Amniotic epithelial cell (primary cell): Measurements from ENCODE around the gene CEACAM19.
A peak's percentile ranks its signal among the peaks of the same experiment; 100 is the strongest.
"Not testable (repeated sequence)": the region's sequence is repeated elsewhere in the genome, so short reads cannot be mapped to it uniquely, and the experiment has no call there.

Experiments used
- DNase-seq: peaks from one replicate; pipeline ENCODE4 v3.0.0-alpha.2; 2010; ENCODE audit warnings: low read depth

Gene CEACAM19

GRCh38 chr19:44671400-44671799 is at the start of gene CEACAM19:
CEACAM19 (plus strand) TSS chr19:44671482; CDS start chr19:44671932, 450 bp downstream.
- no peak for DNase-seq

GRCh38 chr19:44623080-44623479 is 48.2 kb upstream of the CEACAM19 start:
- DNase-seq: no peak

DNA sequence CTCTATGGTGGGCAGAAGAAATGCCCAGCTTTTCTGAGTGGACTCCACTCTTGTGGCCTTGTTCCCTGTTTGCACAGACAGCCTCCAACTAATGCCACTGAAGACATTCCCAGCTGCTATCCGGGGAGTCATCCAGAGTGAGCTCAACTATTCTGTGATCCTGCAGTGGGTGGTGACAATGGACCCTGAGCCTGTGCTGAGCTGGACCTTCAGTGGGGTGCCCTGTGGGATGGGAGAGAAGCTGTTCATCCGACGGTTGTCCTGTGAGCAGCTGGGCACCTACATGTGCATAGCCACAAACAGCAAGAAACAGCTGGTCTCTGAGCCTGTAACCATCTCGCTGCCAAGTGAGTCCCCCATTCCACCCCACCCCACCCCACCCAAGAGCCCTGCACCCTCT is 47.7 kb upstream of the CEACAM19 start:
- no peak for DNase-seq

- no peak for DNase-seq
These were observed 46.4 kb upstream of the CEACAM19 start for GRCh38 chr19:44624840-44625354.

- DNase-seq: not testable (repeated sequence)
These were observed 45.6 kb upstream of the CEACAM19 start for GRCh38 chr19:44625637-44626036.

DNA sequence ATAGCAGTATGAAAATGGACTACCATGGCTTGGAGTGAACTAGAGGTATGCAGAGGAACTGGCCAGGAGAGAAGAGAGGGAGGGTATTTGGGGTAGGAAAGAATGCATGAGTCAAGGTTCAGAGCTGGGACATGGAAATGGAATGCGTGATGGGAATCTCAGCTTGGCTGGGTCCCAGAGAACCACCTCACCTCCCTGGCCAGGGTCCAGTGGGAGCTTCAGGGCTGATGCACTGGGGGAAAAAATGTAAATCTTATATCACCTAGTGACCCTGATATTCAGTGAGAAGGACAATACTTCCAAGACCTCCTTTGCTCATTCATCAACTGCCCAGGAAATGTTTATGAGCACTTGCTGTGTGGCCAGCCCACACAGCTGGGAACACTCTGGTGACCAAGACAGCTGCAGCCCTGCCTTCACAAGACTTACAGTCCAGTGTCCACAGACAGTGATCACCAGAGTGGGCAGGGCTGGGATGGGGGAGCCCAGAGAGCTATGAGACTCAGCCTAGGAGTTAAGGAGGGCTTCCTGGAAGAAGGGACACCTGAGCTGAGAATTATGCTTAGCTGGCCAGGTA is 45.1 kb upstream of the CEACAM19 start:
- peak; percentile 97 for DNase-seq

DNA sequence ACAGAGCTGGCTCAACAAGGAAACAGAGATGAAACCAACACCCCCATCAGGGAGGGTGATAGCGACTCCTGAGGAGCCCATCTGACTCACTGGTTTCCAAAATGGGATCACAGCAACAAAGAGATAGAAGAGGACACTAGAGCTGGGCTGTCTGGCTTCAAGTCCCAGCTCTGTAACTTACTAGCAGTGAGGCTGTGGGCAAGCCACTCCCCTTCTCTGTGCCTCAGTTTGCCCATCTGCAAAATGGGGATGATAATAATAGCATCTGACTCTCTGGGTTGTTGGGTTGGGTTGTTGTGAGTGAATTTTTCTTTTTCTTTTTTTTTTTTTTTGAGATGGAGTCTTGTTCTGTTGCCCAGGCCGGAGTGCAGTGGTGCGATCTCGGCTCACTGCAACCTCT is 43.7 kb upstream of the CEACAM19 start:
- DNase-seq: no peak

DNA sequence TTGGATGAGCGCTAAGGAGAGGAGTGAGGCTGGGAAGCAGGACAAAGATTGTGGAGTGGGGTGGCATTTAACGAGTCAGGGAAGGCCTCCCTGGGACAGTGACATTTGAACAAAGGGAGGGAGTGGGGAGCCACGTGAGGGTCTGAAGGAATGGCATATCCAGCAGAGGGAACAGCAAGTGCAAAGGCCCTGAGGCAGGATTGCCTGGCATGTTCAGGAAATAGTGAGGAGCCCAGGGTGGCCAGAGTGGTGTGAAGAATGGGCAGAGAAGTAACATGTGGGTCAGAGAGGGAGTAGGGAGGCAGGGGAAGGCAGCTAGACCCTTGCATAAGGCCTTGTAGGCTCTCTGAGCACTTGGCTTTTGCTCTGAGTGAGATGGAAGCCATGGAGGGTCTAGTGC is 42.5 kb upstream of the CEACAM19 start:
- DNase-seq: no peak

DNA sequence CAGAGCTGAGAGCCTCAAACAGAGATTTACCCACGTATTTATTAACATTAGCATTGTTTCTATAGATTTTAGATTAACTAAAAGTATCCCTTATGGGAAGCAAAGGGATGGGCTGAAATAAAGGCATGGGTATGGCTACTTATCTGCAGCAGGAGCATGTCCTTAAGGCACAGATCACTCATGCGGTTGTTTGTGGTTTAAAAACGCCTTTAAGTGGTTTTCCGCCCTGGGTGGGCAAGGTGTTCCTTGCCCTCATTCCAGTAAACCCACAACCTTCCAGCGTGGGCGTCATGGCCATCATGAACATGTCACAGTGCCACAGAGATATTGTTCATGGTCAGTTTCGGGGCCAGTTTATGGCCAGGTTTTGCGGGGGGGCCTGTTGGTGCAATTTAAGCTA is 39.7 kb upstream of the CEACAM19 start:
- DNase-seq: not testable (repeated sequence)

- not testable (repeated sequence) for DNase-seq
These were observed 37.2 kb upstream of the CEACAM19 start for GRCh38 chr19:44634058-44634457.

GRCh38 chr19:44634785-44635184 is 36.5 kb upstream of the CEACAM19 start:
- DNase-seq: no peak

DNA sequence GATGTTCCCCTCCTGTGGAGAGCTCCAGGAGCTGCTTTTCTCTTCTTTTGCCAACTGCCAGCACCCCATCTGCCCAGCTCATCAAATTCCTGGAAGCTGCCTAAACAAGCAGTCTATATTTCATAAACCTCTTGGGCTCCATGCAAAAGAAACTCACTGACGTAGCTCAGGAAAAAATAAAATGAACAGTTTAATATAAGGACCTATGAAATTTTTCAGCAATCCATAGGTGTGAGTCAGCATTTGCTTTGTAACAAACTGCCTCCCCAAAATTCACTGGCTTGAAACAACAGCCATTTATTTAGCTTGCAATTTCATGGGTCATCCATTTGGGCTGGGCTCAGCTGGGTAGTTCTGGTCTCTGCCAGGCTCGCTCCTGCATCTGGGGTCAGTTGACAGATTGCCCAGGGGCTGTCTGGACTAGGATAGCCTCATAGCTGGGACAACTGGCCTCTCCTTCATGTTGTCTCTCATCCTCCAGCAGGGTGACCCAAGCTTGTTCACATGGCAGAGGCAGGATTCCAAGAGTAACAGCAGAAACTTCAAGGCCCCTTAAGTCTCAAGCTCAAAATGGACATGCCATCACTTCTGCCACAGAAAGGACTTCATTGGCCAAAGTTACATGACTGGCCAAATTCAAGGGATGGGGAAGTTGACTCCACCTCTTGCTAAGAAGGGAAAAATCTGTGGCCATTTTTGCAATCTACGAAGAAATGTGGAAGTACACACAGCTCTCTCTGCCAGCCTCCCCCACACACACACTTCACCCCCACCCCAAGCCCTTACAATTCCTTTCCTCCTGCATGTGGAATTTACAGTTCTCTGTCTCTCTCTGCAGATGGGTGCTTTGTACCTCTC is 35.5 kb upstream of the CEACAM19 start:
- DNase-seq: peak; percentile 40

DNA sequence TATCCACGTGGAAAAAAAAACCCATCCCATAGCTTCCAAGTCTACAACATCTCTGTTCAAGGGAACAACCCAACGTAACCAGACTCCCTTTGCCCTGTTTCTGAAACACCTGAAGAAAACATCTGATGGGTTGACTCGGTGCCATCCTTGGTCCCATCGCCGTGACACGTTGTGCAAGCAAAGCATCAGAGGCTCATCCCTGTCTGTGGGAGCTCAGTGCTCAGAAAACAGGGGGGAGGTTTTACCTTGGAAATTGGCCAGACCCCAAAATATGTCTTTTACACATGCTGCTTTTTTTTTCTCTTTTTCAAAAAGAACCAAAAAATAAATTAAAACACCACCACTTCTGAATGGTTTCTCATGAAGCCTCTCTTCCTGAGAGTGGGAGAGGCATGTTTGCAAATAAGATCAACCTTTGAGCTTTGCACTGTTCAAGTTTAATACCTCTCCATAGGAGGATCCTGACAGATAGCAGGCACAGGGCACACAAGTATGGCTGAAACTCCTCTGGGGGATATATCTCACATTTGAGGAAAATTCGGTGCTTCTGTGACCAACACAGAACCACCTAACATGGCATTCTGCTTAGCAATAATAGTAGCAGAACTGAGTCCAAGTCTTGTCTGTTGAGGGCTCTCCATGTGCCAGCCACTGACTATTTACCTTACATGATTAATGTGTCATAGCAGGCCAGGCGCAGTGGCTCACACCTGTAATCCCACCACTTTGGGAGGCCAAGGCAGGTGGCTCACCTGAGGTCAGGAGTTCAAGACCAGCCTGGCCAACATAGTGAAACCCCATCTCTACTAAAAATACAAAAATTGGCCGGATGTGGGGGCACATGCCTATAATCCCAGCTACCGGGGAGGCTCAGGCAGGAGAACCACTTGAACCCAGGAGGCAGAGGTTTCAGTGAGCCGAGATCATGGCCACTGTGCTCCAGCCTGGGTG is 34.6 kb upstream of the CEACAM19 start:
- DNase-seq: no peak

- DNase-seq: no peak
These were observed 33.9 kb upstream of the CEACAM19 start for GRCh38 chr19:44637390-44637764.

DNA sequence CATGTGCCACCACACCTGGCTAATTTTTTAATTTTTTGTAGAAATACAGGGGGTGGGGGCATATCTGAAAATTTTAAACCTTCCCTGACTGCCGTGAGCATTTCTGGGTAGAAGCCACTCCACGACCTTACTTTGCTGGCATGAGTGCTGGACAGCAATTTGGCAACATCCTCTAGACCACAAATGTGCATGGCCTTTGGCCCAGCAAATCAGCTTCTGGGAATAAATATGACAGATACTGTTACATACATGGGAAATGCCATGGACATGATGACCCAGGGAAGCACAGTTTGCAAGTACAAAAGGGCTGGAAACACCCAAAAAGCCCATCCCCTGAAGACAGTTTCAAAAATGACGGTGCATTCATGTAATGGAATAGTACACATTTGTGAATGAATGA is 30.8 kb upstream of the CEACAM19 start:
- peak; percentile 73 for DNase-seq

GRCh38 chr19:44641501-44642265 is 29.6 kb upstream of the CEACAM19 start:
- no peak for DNase-seq

- no peak for DNase-seq
These were observed 28.9 kb upstream of the CEACAM19 start for GRCh38 chr19:44642377-44642776.

- DNase-seq: peak; percentile 47
These were observed 27.5 kb upstream of the CEACAM19 start, which contains the start of gene PVR for GRCh38 chr19:44643605-44644401. PVR (plus strand) TSS chr19:44643910; CDS start chr19:44644097, 187 bp downstream.

DNA sequence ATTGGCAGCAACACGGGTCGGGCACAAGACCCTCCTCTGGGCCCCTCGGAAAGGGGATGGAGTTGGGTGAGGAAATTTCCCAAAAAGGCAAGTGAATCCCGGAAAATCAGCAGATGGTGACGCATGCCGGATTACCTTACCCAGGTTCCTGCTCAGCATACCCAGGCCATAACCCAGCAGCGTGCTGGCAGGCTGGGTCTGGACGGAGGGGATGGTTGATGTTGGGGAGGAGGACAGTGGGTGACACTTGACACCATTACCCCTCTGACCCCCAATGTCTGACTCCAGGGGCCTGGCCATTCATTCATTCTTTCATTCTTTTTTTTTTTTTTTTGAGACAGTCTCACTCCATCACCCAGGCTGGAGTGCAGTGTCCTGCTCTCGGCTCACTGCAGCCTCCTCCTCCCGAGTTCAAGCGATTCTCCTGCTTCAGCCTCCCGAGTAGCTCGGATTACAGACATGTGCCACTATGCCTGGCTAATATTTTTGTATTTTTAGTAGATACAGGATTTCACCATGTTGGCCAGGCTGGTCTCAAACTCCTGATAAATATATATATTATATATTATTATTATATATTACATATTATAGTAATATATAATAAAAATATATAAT is 26.8 kb upstream of the CEACAM19 start:
- DNase-seq: no peak

DNA sequence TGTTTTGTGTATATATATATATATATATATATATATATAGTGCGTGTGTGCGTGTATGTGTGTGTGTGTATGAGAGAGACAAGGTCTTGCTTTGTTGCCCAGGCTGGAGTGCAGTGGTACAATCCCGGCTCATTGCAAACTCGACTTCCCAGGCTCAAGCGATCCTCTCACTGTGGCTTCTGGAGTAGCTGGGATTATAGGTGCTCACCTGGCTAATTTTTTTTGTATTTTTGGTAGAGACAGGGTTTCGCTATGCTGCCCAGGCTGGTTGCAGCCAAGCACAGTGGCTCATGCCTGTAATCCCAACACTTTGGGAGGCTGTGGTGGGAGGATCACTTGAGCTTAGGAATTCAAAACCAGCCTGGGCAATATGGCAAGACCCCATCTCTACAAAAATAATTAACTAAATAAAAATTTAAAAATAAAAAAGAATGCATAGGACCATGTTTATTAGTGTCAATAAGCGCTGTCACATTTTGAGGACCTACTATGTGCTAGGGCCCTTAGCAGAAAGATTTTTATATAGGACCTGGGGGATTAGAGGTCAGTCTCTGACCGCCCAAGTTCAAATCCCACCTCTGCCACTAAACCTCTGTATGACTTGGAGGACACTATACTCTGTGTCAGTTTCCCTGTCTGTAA is 25.8 kb upstream of the CEACAM19 start:
- DNase-seq: no peak
